HG02840 (cell line): ENCODE measurements around the gene GARIN1A.

ENCODE experiments used
- ATAC-seq: cut with Tn5 transposase; IDR thresholded peaks from one replicate; pipeline ENCODE4 v1.9.1; 2021; ENCODE audit warnings: mild to moderate bottlenecking, moderate library complexity, moderate number of reproducible peaks; ENCODE audit not compliant: unreplicated experiment, low FRiP score

The GARIN1A gene

DNA sequence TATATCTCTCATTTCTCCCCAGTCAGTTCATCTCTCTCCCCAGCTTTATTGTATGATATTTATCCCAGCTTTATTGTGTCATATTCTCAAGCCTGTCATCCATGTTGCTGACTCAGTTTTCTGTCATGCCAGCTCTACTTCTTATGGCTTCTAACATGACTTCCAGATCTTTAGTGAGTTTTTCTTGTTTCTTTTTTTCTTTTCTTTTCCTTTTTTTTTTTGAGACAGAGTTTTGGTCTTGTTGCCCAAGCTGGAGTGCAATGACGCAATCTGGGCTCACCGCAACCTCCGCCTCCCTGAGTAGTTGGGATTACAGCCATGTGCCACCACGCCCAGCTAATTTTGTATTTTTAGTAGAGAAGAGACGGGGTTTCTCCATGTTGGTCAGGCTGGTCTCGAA is 38.4 kb downstream of the GARIN1A start:
- no peak for ATAC-seq

DNA sequence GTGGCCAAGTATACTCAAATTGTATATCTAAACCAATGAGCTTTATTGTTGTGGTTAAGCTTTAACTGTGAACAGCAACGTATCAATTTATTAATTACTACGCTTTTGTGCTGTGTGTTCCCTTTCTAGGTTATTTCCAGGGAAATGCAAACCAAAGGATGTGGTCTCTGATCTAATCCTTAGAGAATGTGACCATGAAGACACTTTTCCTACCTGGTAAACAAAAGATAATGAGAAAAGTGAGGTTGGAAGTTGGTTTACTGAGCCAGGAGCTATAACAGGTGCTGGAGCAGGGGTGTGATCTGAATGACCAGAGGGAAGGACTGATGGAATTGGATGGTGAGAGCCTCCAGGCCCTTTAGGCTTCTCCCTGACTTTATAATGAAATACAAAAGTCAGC is 41.7 kb downstream of the GARIN1A start:
- no peak for ATAC-seq

DNA sequence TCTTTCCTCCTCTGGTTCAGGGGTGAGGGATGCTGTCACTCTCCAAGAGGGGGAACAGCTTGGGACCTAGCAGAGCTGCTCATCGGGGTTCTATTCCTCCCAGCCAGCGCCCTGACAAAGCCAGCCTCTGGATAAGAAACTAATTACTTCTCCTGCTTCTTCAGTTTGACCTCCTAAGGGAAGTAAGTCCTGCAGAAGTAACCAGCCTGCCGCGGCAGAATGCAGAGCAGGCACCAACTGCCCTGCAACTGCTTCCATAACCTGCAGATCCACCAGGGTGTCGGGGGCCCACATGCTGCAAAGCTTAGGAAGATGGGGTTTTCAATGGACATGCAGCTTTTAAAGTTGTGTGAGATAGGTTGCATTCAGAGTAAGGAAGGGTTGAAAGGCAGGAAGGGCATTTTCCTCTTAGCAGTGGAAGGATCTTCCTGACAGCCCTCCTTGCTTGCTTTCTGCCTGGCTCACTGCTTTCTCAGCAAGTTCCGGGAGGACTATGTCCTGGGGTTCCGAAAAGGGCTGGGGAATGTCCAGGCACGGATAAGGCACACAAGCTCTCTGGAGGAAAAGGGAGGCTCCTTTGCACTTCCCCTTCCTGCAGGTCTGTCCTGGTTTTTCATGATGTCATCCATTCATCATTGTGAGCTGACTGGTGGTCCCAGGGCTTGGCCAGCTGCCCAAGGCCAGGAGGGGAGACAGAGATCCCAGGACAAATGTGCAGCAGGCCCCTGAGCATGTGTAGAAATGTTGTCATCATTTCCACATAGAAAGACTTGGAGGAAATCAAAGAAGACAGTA is 42.8 kb downstream of the GARIN1A start:
- ATAC-seq = no peak

DNA sequence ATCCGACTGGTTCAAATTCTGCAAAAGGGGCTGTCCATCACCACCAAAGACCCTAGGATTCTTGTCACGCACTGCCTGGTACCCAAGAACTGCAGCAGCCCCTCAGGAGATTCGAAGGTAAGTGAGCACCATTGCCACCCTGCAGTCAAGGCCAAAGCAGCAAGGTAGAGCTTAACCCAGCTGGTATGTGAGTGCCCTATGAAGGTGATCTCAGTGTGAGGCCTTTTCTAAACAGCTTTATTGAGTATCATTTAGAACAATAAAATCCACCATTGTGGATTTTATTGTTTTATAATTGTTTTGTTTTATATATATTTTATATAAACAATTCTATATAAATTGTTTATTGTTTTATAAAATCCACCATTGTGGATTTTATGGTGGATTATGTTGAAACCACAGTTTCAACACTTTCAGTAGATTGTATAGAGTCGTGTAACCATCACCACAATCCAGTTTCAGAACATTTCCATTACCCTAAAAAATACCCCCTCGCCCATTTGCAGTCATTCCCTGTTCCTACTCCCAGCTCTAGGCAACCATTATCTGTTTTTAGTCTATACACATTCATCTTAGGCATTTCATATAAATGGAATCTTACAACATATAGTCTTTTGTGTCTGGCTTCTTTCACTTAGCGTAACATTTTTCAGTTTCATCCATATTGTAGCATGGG is 47.0 kb downstream of the GARIN1A start:
- no peak for ATAC-seq

DNA sequence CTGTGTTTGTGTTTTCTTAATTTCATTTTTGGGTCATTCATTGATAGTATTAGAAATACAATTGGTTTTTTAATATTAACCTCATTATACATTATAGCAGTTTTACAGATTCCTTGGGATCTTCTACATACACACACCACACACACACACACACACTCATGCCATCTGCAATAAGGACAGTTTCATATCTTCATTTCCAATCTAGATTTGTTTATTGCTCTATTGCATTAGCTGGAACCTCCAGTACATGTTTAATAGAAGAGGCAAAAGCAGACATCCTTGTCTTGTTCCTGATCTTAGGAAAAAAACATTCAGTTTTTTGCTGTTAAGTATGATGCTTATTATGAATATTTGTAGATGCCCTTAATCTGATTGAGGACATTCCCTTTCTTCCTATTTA is 49.3 kb downstream of the GARIN1A start:
- no peak for ATAC-seq
